ENCODE results near the gene RRP36.

DNA sequence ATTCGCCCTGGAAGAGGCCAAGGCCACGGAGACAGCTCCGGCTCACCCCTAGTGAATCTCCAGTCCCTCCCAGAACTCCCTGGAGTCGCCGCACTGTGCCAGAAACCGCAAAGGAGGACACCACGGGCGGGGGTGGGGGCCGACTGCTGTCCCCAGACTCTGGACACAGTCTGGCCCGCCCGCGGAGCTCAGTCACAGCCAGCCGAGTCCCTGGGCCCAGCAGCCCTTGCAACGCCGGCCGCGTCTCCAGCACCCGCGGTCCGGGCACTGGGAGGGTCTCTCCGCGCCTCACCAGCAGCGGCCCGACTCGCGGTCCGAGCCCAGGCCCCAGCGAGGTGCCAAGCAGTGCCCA, 43.0 kb upstream of the RRP36 start:
- no peak for TF ChIP-seq EZH2phosphoT487 (IDR thresholded peaks at IDR 0.05; ENCODE audit: borderline replicate concordance, low read length)
- TF ChIP-seq, protein P1, sequence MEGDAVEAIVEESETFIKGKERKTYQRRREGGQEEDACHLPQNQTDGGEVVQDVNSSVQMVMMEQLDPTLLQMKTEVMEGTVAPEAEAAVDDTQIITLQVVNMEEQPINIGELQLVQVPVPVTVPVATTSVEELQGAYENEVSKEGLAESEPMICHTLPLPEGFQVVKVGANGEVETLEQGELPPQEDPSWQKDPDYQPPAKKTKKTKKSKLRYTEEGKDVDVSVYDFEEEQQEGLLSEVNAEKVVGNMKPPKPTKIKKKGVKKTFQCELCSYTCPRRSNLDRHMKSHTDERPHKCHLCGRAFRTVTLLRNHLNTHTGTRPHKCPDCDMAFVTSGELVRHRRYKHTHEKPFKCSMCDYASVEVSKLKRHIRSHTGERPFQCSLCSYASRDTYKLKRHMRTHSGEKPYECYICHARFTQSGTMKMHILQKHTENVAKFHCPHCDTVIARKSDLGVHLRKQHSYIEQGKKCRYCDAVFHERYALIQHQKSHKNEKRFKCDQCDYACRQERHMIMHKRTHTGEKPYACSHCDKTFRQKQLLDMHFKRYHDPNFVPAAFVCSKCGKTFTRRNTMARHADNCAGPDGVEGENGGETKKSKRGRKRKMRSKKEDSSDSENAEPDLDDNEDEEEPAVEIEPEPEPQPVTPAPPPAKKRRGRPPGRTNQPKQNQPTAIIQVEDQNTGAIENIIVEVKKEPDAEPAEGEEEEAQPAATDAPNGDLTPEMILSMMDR (IDR thresholded peaks at IDR 0.05; ENCODE audit: low read depth, low read length, poor library complexity, severe bottlenecking): no peak

All from DOHH2 (cell line).